Kidney (tissue), 14 donors: ENCODE data around the gene ADTRP. TPM values are rescaled to one million over a fixed set of nuclear protein-coding genes. Genes with fewer than 3 reads are reported as not detected.

ENCODE experiments used
- DNase-seq, 5 donors: peaks; one replicate each; pipeline ENCODE4 v3.0.0-alpha.2; 2013 to 2020
- FAIRE-seq: peaks from 2 replicates; lab custom pipeline; 2012; peaks lifted over from hg19 to GRCh38; lab: Jason Lieb, UNC
- H3K27ac ChIP-seq, 2 donors: one replicate each; pipeline ENCODE4 v1.7.0; 2013; ENCODE audit warnings: low read depth in 2 of 2, low read length in 2 of 2, inconsistent platforms in 1 of 2
- H3K27me3 ChIP-seq: one replicate; pipeline ENCODE4 v1.7.1; 2013; ENCODE audit warnings: low read length, inconsistent platforms; ENCODE audit not compliant: control insufficient read depth, insufficient read depth
- H3K36me3 ChIP-seq, 3 donors: one replicate each; pipeline versions ENCODE4 v1.7.0 to v1.7.1; 2013; ENCODE audit warnings: low read length in 3 of 3, control low read depth in 1 of 3, inconsistent platforms in 1 of 3; ENCODE audit not compliant: insufficient read depth in 3 of 3, control insufficient read depth in 2 of 3
- H3K4me1 ChIP-seq, 3 donors: one replicate each; pipeline versions ENCODE4 v1.7.0 to v1.7.1; 2013; ENCODE audit warnings: low read length in 3 of 3, inconsistent platforms in 1 of 3, low read depth in 1 of 3; ENCODE audit not compliant: control insufficient read depth in 2 of 3, insufficient read depth in 2 of 3
- H3K4me3 ChIP-seq, 3 donors: one replicate each; pipeline versions ENCODE4 v1.7.0 to v1.8.1; 2013; ENCODE audit warnings: low read length in 3 of 3, control low read depth in 1 of 3, inconsistent platforms in 1 of 3
- H3K9ac ChIP-seq, 3 donors: one replicate each; pipeline versions ENCODE4 v1.7.0 to v1.7.1; 2013; ENCODE audit warnings: low read length in 3 of 3, control low read depth in 1 of 3, inconsistent platforms in 1 of 3
- H3K9me3 ChIP-seq, 3 donors: one replicate each; pipeline versions ENCODE4 v1.7.0 to v1.7.1; 2013; ENCODE audit warnings: low read length in 3 of 3, control low read depth in 1 of 3, inconsistent platforms in 1 of 3; ENCODE audit not compliant: control insufficient read depth in 2 of 3, insufficient read depth in 1 of 3
- intact Hi-C: fragments of 100-400 bp; cut with DNase I; formaldehyde crosslinking; loops from one replicate; pipeline ENCODE4 v1.11.1; 2022
- polyA plus RNA-seq: library from polyadenylated mRNA; stranded (reverse); fragments of 350-450 nt; fragmentation: Illumina TruSeq; extraction: RNeasy Lipid Tissue Mini Kit (QIAGEN cat#74804); gene quantifications from one replicate; pipeline ENCODE4 v1.2.3, GENCODE V29; 2014; ENCODE audit warnings: low read depth, low replicate concordance; ENCODE audit not compliant: insufficient read depth
- total RNA-seq: library from RNA; stranded (reverse); fragmentation: NEBNext Ultra II Directional; extraction: Animal tissue kit (Norgen Biotek cat#: 25700); gene quantifications from one replicate; pipeline ENCODE4 v1.2.1, GENCODE V29; 2021
- TF ChIP-seq, protein P1 (sequence below): IDR thresholded peaks from 3 replicates; pipeline ENCODE4 v1.5.1; 2012; ENCODE audit warnings: mild to moderate bottlenecking, moderate library complexity, borderline replicate concordance; ENCODE audit not compliant: insufficient read depth; ENCODE audit errors: extremely low read depth
- donor health status: control.
- donor health status: control.
- donor health status: control.
- donor health status: control.
- donor health status: control.
- donor health status: DM: yes; HTN: yes; CAD: no.
- donor health status: Normal renal cell carcinoma (clear cell type).

Gene ADTRP
- total and polyA plus RNA-seq, 2 donors from 2014 or later = 2.7 to 5.9 TPM

DNA sequence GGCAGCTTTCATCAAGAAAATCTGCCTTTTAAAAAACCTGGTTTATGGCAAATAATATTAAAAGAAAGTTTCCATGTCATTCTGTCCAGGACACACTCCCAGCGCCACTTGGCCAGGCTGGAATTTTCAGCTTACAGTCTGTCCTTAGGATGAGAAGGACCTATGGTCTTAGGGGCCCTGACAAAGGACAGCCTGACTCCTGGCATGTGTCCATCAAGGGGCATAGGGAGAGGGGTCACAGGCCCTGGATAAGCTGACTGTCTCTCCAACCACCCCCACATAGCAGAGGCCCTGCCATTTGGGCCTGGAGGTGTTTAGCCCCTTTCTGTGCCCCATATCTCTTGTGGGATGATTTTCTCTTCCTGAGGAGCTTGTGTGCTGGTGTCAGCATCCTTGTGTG lies 60.6 kb downstream of the ADTRP start:
- no peak overlapping the region for H3K9ac ChIP-seq
- DNase-seq = no peak
- no peaks in the 10 kb centered on the region for H3K9me3 ChIP-seq
- no peak overlapping the region for H3K27ac ChIP-seq
- intact Hi-C loops = no loop called here
- TF ChIP-seq, protein P1, sequence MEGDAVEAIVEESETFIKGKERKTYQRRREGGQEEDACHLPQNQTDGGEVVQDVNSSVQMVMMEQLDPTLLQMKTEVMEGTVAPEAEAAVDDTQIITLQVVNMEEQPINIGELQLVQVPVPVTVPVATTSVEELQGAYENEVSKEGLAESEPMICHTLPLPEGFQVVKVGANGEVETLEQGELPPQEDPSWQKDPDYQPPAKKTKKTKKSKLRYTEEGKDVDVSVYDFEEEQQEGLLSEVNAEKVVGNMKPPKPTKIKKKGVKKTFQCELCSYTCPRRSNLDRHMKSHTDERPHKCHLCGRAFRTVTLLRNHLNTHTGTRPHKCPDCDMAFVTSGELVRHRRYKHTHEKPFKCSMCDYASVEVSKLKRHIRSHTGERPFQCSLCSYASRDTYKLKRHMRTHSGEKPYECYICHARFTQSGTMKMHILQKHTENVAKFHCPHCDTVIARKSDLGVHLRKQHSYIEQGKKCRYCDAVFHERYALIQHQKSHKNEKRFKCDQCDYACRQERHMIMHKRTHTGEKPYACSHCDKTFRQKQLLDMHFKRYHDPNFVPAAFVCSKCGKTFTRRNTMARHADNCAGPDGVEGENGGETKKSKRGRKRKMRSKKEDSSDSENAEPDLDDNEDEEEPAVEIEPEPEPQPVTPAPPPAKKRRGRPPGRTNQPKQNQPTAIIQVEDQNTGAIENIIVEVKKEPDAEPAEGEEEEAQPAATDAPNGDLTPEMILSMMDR = no peak
- FAIRE-seq = no peak
- no peak overlapping the region for H3K4me3 ChIP-seq
- H3K4me1 ChIP-seq = peaks cover 0 to 3% (median 0%) of the 10 kb centered on the region in 3 donors
- H3K36me3 ChIP-seq = no peaks in the 10 kb centered on the region
- no peaks in the 10 kb centered on the region for H3K27me3 ChIP-seq

DNA sequence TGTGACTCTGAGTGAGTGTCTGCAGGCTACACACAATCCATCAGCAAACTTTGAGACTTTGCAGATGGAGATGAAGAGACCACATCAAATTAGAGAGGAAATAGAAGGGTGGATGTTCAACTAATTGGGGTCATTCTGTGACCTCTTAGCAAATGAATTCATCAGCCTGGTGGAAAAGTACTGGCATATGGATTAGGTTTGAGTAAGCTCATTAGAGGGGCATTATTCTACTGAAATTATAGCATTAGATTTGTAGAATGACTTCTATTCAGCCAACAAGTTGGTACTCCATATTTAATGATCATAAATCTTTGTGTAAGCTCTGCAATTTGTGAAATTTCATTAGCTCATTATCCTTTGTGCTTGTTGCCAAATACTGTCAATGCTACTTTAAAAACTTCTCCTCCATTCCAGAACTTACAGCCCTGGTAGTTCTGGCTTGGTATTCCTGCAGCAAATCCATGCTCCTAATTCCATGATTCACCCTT lies 63.8 kb downstream of the ADTRP start:
- H3K27ac ChIP-seq = no peak overlapping the region
- H3K9me3 ChIP-seq = no peaks in the 10 kb centered on the region
- DNase-seq (no peak), FAIRE-seq (no peak)
- TF ChIP-seq, protein P1 = no peak
- no peaks in the 10 kb centered on the region for H3K36me3 ChIP-seq
- H3K4me3 ChIP-seq = no peak overlapping the region
- intact Hi-C loops = no loop called here
- no peaks in the 10 kb centered on the region for H3K27me3 ChIP-seq
- peaks cover 3 to 12% (median 5%) of the 10 kb centered on the region in 3 donors for H3K4me1 ChIP-seq
- no peak overlapping the region for H3K9ac ChIP-seq

DNA sequence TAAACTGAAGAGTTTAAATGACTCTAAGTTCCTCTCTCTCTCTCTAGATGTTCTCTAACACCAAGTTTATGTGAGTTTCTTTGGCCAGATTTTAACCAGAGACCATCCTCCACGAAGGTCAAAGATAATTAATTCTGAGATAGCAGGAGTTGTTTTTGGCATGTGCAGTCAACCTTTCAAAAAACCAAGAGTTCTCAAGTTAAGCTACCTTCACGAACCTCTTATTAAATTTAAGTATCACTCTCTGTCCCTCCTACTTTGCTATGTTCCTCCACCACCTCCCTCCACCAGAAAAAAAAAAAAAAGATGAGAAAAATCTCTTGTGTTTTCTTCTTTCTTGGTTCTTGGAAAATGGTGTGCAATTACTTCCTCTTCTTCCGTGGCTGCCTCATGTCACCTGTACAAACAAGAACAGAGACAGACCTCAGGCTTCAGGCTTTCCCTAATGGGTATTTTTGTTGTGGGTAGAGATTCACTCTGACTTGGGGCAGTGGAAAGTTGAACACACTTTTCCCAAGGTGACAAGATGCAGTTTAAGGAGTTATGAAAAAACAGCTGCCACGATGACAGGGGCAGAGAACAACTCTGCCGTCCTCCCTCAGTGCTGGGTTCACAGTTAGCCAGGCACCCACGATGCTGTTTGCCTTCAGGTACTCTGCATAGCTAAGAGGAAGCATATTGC lies 64.3 kb downstream of the ADTRP start:
- no peak for FAIRE-seq
- Histone ChIP-seq H3K36me3 (no peaks in the 10 kb centered on the region), H3K4me3 (no peak overlapping the region), H3K9me3 (no peaks in the 10 kb centered on the region), H3K27me3 (no peaks in the 10 kb centered on the region), H3K27ac (no peak overlapping the region), H3K4me1 (peaks cover 3 to 12% (median 5%) of the 10 kb centered on the region in 3 donors), H3K9ac (no peak overlapping the region)
- intact Hi-C loops = no loop called here
- DNase-seq = peak in 2 of 5 donors; percentile 26 to 29
- TF ChIP-seq, protein P1 = no peak
